ENCODE measurements around the gene GRID1.

GRCh38 chr10:85665078-85665477 lies 701.5 kb downstream of the GRID1 start:
- TF ChIP-seq EZH2 (IDR thresholded peaks at IDR 0.05; ENCODE audit: low read length, unreplicated experiment) (no peak), CTCF (conservative IDR thresholded peaks at IDR 0.05; ENCODE audit: low read depth, low read length) (no peak), EZH2phosphoT487 (IDR thresholded peaks at IDR 0.05; ENCODE audit: borderline replicate concordance, low read length) (no peak)

Measured in PC-3 (cell line).